ENCODE results near the gene CHTOP.

Gene CHTOP

DNA sequence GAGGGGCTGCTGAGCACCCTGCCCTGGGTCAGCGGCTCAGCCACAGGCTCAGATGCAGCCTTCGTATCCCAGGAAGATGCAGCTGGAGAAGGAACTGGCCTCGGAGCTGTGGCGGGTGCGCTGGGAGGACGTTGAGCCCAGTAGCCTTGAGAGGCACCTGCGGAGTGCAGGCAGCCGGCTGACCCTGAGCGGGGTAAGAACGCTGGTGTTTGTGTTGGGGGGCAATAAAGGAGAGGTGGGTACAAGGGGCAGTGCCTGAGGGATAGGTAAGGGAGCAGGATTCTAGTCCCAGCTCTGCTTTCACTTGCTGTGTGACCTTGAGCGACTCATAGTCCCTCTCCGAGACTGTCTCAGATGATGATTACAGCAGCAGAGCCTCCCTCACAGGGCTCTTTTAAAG lies 51.0 kb downstream of the CHTOP start:
- no peaks in the 10 kb centered on the region for H3K36me3 ChIP-seq (ENCODE audit: control insufficient read depth in 2 of 2, insufficient read depth in 2 of 2, low read length in 2 of 2)
- peaks cover 8 to 17% of the 10 kb centered on the region in 2 donors for H3K27me3 ChIP-seq (ENCODE audit: control insufficient read depth in 2 of 2, insufficient read depth in 2 of 2, low read length in 2 of 2)
- H3K4me1 ChIP-seq (ENCODE audit: control insufficient read depth in 2 of 2, insufficient read depth in 2 of 2, low read length in 2 of 2) = no peaks in the 10 kb centered on the region
- H3K27ac ChIP-seq (ENCODE audit: low read depth in 2 of 2, low read length in 2 of 2) = no peak overlapping the region
- H3K9ac ChIP-seq (ENCODE audit: low read depth in 1 of 2, low read length in 2 of 2) = no peak overlapping the region
- H3K9me3 ChIP-seq (ENCODE audit: control insufficient read depth in 2 of 2, low read length in 2 of 2) = no peaks in the 10 kb centered on the region
- H3K4me3 ChIP-seq (ENCODE audit: low read length in 2 of 2) = no peak overlapping the region

DNA sequence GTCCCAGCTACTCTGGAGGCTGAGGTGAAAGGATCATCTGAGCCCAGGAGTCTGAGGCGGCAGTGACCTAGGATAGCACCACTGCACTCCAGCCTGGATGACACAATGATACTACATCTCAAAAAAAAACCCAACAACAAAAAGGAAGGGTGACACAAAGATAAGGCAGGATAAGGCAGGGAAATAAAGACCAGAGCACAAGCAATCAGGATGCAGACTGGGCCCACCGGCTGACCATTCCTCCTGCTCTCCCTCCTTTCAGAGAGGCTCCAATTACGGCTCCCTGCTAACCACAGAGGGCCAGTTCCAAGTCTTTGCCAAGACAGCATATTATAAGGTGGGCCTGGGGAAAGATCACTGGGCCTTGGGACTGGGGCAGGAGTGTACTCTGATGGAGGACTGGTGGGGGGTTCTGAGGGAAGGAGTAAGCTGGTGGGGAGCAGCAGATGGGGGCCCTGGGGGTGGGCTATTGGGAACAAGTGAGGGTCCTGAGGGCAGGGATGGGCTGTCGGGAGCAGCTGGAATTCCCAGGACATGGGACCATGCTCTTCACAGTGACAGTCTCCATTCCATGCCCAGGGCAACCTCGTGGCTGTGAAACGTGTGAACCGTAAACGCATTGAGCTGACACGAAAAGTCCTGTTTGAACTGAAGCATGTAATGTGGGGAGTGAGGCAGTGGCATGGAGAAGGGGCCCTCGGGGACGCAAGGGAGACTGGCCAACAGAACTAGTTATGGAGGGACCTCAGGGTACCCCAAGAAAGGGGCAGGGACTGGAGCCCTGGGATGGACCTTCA lies 51.9 kb downstream of the CHTOP start:
- Histone ChIP-seq H3K27ac (ENCODE audit: low read depth in 2 of 2, low read length in 2 of 2) (no peak overlapping the region), H3K27me3 (ENCODE audit: control insufficient read depth in 2 of 2, insufficient read depth in 2 of 2, low read length in 2 of 2) (peaks cover 4 to 10% of the 10 kb centered on the region in 2 donors), H3K9ac (ENCODE audit: low read depth in 1 of 2, low read length in 2 of 2) (no peak overlapping the region), H3K9me3 (ENCODE audit: control insufficient read depth in 2 of 2, low read length in 2 of 2) (no peaks in the 10 kb centered on the region), H3K4me1 (ENCODE audit: control insufficient read depth in 2 of 2, insufficient read depth in 2 of 2, low read length in 2 of 2) (no peaks in the 10 kb centered on the region), H3K4me3 (ENCODE audit: low read length in 2 of 2) (no peak overlapping the region), H3K36me3 (ENCODE audit: control insufficient read depth in 2 of 2, insufficient read depth in 2 of 2, low read length in 2 of 2) (no peaks in the 10 kb centered on the region)

DNA sequence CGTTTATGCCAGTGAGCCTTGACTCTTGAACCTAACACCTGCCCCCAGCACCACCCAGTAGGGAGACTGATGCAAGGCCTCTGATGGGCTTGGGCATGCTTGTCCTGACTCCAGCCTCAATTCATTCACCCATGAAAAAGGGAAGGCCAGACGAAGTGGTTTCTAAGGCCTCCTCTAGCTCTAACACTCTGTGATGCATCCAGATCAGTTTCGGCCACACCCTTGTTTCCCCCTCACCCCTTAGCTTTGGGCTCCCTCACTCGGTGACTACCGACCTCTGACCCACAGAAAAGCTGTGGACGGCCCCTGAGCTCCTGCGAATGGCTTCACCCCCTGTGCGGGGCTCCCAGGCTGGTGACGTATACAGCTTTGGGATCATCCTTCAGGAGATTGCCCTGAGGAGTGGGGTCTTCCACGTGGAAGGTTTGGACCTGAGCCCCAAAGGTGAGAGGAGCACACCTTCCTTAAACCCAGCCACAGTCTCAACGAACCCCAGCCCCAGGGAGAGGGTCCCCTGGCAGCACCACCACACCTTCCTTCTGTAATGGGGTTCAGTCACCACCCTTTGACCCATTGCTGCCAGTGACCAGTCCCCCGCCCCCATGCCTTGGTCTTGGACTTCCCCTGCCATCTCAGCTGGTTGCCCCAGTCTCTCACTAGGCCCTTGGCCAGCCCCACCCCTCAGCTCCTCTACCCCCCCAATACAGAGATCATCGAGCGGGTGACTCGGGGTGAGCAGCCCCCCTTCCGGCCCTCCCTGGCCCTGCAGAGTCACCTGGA lies 53.7 kb downstream of the CHTOP start:
- H3K27ac ChIP-seq (ENCODE audit: low read depth in 2 of 2, low read length in 2 of 2) = no peak overlapping the region
- H3K4me3 ChIP-seq (ENCODE audit: low read length in 2 of 2) = no peak overlapping the region
- H3K4me1 ChIP-seq (ENCODE audit: control insufficient read depth in 2 of 2, insufficient read depth in 2 of 2, low read length in 2 of 2) = no peaks in the 10 kb centered on the region
- no peaks in the 10 kb centered on the region for H3K27me3 ChIP-seq (ENCODE audit: control insufficient read depth in 2 of 2, insufficient read depth in 2 of 2, low read length in 2 of 2)
- no peak overlapping the region for H3K9ac ChIP-seq (ENCODE audit: low read depth in 1 of 2, low read length in 2 of 2)
- no peaks in the 10 kb centered on the region for H3K9me3 ChIP-seq (ENCODE audit: control insufficient read depth in 2 of 2, low read length in 2 of 2)
- no peaks in the 10 kb centered on the region for H3K36me3 ChIP-seq (ENCODE audit: control insufficient read depth in 2 of 2, insufficient read depth in 2 of 2, low read length in 2 of 2)

DNA sequence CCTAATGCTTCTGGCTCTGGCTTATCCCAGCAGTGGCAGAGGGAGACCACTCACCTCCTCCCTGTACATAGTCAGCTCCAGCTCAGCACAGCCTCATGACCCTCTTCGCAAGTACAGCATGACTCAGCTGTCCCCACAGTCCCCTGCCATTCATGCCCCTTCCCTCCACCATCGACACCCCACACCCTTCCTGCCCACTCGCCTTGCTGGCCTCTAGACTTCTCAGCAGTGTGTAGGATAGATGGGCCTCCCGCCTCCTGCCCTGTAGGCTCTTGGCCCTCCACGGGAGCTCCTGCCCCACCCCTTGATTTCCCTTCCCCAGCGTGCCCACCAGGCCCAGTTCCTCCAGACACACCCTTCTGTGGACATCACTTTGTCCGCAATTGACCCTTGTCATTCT lies 54.4 kb downstream of the CHTOP start:
- Histone ChIP-seq H3K9ac (ENCODE audit: low read depth in 1 of 2, low read length in 2 of 2) (no peak overlapping the region), H3K27me3 (ENCODE audit: control insufficient read depth in 2 of 2, insufficient read depth in 2 of 2, low read length in 2 of 2) (no peaks in the 10 kb centered on the region), H3K4me1 (ENCODE audit: control insufficient read depth in 2 of 2, insufficient read depth in 2 of 2, low read length in 2 of 2) (no peaks in the 10 kb centered on the region), H3K27ac (ENCODE audit: low read depth in 2 of 2, low read length in 2 of 2) (no peak overlapping the region), H3K4me3 (ENCODE audit: low read length in 2 of 2) (no peak overlapping the region), H3K9me3 (ENCODE audit: control insufficient read depth in 2 of 2, low read length in 2 of 2) (no peaks in the 10 kb centered on the region), H3K36me3 (ENCODE audit: control insufficient read depth in 2 of 2, insufficient read depth in 2 of 2, low read length in 2 of 2) (no peaks in the 10 kb centered on the region)

DNA sequence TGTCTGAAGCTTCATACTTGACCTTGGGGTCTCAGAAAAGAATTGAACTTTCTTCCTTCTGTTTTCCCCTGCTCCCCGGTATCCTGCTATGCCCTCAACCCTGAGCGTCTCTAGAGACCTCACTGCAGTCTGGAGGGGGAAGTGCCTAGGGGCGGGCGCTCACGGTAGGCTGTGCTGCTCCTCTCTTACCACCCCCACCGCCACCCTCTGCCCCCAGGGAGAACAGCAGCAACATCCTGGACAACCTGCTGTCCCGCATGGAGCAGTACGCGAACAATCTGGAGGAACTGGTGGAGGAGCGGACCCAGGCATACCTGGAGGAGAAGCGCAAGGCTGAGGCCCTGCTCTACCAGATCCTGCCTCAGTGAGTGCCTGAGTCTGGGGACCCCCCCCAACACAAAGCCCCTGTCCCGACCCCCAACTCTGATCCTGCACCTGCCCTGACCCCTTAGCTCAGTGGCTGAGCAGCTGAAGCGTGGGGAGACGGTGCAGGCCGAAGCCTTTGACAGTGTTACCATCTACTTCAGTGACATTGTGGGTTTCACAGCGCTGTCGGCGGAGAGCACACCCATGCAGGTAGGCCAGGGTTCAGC lies 55.0 kb downstream of the CHTOP start:
- Histone ChIP-seq H3K9me3 (ENCODE audit: control insufficient read depth in 2 of 2, low read length in 2 of 2) (no peaks in the 10 kb centered on the region), H3K36me3 (ENCODE audit: control insufficient read depth in 2 of 2, insufficient read depth in 2 of 2, low read length in 2 of 2) (no peaks in the 10 kb centered on the region), H3K4me1 (ENCODE audit: control insufficient read depth in 2 of 2, insufficient read depth in 2 of 2, low read length in 2 of 2) (no peaks in the 10 kb centered on the region), H3K27ac (ENCODE audit: low read depth in 2 of 2, low read length in 2 of 2) (no peak overlapping the region), H3K4me3 (ENCODE audit: low read length in 2 of 2) (no peak overlapping the region), H3K27me3 (ENCODE audit: control insufficient read depth in 2 of 2, insufficient read depth in 2 of 2, low read length in 2 of 2) (no peaks in the 10 kb centered on the region), H3K9ac (ENCODE audit: low read depth in 1 of 2, low read length in 2 of 2) (no peak overlapping the region)

DNA sequence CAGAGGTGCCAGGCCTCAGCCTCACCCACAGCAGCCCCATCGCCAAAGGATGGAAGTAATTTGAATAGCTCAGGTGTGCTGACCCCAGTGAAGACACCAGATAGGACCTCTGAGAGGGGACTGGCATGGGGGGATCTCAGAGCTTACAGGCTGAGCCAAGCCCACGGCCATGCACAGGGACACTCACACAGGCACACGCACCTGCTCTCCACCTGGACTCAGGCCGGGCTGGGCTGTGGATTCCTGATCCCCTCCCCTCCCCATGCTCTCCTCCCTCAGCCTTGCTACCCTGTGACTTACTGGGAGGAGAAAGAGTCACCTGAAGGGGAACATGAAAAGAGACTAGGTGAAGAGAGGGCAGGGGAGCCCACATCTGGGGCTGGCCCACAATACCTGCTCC lies 59.6 kb downstream of the CHTOP start:
- Histone ChIP-seq H3K9me3 (ENCODE audit: control insufficient read depth in 2 of 2, low read length in 2 of 2) (no peaks in the 10 kb centered on the region), H3K4me3 (ENCODE audit: low read length in 2 of 2) (no peak overlapping the region), H3K36me3 (ENCODE audit: control insufficient read depth in 2 of 2, insufficient read depth in 2 of 2, low read length in 2 of 2) (no peaks in the 10 kb centered on the region), H3K27me3 (ENCODE audit: control insufficient read depth in 2 of 2, insufficient read depth in 2 of 2, low read length in 2 of 2) (no peaks in the 10 kb centered on the region), H3K9ac (ENCODE audit: low read depth in 1 of 2, low read length in 2 of 2) (no peak overlapping the region), H3K4me1 (ENCODE audit: control insufficient read depth in 2 of 2, insufficient read depth in 2 of 2, low read length in 2 of 2) (no peaks in the 10 kb centered on the region), H3K27ac (ENCODE audit: low read depth in 2 of 2, low read length in 2 of 2) (no peak overlapping the region)

Measured in mucosa of rectum (tissue), 2 donors.